Islet of Langerhans (tissue), 1 donor: Measurements from ENCODE around the gene CLPTM1L.
"Not testable (repeated sequence)": the region's sequence is repeated elsewhere in the genome, so short reads cannot be mapped to it uniquely, and the experiment has no call there.

Source experiments
- FAIRE-seq: peaks from one replicate; lab custom pipeline; 2011; peaks lifted over from hg19 to GRCh38; lab: Jason Lieb, UNC

CLPTM1L gene

DNA sequence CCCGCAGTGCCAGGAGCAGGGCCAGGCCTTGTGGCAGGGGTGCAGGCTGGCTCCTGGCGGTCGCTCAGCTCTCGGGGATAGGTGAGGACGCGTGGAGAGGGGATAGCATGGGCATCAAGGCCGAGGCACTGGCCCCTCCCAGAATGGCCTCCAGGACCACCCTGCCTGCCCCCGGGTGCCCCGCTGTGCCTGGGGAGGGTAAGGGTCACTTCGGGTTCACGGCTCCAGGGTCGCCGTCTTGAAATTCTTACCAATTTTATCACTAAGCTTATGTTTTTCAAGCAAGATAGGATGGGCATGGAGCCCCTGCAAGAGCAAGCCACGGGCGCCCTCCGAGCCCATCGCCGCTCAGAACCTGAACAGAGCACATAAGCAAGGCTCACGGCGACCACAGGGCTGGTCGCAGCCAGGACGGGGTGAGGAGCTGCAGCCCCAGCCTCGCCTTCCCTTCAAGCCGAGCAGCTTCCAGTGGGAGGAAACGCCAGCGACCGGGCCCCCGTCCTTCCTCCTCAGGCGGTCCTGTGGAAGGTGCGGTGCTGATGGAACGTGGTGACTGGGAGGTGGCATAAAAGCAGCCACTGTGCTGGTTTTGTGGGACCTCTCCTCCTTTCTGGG is 14.2 kb upstream of the CLPTM1L start:
- FAIRE-seq: no peak

DNA sequence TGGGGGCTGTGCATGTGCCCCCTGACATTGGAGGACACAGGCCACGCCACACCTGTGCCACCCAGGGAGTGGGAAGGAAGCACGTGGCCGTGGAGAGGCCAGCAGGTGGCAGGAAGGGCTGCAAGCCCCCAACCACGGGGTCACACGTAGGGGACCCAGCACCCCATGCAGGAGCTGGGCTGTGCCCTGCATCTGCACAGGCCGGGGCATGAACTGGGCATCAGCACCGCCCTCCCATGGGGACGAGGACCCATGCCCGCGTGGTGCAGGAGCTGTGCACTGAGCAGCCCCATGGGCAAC is 13.8 kb upstream of the CLPTM1L start:
- no peak for FAIRE-seq

- no peak for FAIRE-seq
Measured at GRCh38 chr5:1357946-1358725, 13.2 kb upstream of the CLPTM1L start.

- FAIRE-seq: no peak
Measured at GRCh38 chr5:1356873-1357787, 12.2 kb upstream of the CLPTM1L start.

DNA sequence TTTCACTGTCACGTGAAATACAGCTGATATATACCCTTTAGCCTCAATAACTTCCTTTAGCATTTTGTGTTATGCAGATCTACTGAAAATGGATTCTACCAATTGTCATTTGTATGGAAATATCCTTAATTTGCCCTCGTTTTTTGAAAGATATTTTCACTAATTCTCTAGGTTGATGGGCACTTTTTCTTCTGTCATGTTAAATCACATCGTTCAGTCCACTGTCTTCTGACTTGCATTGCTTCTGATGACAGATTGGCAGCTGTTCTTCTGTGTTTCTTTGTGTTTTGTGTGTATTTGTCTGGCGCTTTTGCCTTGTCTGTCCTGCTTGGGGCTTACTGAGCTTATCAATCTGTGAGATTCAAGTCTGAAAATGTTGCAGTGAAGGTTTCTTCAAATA is 9.7 kb upstream of the CLPTM1L start:
- FAIRE-seq: no peak

GRCh38 chr5:1352231-1353219 is 7.6 kb upstream of the CLPTM1L start:
- no peak for FAIRE-seq

DNA sequence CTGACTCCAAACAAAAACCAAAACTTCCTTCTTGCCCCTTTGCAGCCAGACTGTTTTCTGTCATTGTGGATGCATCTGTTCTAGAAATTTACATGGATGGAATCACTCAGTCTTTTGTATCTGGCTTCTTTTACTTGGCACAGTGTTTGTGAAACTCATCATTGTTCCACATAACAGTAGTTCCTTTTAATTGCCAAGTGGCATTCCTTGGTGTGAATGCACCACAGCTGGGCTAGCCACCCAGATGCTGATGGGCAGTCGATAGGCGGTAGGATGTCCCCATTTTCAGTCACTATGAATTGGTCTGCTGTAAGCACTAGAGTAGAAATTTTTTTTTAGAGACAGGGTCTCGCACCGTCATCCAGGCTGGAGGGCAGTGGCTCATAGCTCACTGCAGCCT is 6.3 kb upstream of the CLPTM1L start:
- FAIRE-seq: no peak

DNA sequence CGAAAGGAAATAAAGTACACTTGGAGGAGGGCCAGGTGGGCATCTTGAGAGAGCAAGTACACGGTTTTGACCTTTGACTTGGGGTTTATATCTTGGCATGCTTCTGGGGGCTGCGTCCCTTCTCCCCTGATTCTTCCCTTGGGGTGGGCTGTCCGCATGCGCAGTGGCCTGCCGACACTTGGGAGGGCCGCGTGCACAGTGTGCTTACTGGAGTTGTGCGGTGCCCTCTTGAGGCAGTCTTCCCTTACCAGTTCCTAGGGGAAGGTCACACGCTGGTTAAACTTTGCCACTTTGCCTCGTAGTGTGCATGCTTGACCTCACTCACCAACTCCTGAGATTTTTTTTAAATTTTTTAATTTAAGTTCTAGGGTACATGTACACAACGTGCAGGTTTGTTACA is 4.3 kb upstream of the CLPTM1L start:
- no peak for FAIRE-seq

DNA sequence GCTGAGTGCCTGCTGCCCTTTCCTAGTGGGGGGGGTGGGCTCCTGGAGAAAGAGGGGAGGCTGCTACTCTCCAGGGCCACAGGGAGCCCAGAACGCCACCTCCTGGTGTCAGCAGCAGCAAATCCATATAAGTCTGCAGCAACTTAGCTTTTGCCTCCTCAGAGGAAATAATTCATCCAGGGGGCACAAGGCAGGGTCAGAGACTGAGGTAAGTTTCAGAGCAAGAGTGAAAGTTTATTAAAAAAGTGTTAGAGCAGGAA is 4.0 kb upstream of the CLPTM1L start:
- FAIRE-seq: no peak

- FAIRE-seq: no peak
Measured at GRCh38 chr5:1347571-1347970, 2.7 kb upstream of the CLPTM1L start.

GRCh38 chr5:1346627-1347440 is 1.9 kb upstream of the CLPTM1L start:
- no peak for FAIRE-seq

GRCh38 chr5:1345876-1346626 is 1.2 kb upstream of the CLPTM1L start:
- FAIRE-seq: no peak

GRCh38 chr5:1343931-1344901 is 683 bp downstream of the CLPTM1L start:
- FAIRE-seq: no peak

GRCh38 chr5:1343315-1343751 is 1.6 kb downstream of the CLPTM1L start:
- FAIRE-seq: no peak

GRCh38 chr5:1342711-1343110 is 2.2 kb downstream of the CLPTM1L start:
- not testable (repeated sequence) for FAIRE-seq

DNA sequence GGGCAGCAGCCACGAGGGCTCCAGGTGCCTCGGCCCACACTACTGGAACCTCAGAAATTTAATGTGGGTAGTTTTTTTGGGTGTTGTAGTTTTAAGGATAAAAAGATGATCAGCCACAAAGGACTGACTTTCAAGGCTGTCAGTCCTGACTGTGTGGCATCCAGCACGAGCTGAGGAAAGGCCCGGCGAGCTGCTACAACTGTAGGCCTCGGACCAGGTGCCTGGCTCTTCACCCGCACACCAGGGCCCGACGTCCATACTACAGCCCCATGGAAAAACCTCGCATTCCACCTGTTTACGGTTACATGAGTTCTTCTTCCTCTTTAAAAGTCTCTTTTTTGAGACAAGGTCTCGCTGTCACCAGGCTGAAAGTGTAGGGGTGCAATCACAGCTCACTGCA is 2.6 kb downstream of the CLPTM1L start:
- FAIRE-seq: no peak

GRCh38 chr5:1341863-1342262 is 3.0 kb downstream of the CLPTM1L start:
- no peak for FAIRE-seq

DNA sequence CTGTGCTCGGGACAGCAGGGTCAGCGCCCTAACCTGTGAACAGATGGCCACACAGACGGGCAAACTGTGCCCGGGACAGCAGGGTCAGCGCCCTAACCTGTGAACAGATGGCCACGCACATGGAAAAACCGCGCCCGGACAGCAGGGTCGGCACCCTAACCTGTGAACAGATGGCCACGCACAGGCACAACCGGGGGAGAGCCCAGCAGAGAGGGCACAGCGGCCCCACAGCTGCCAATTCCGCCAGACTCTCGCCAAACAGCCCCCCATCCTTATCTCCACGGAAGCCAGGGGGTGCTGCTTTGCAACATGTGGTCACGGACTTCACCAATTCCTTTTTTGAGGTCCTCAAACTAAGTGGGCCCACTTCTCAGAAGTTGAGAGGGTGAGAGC is 5.1 kb downstream of the CLPTM1L start:
- FAIRE-seq: not testable (repeated sequence)

GRCh38 chr5:1339139-1339817 is 5.6 kb downstream of the CLPTM1L start:
- FAIRE-seq: not testable (repeated sequence)
